HG03103 (cell line): Measurements from ENCODE around the gene SDSL.

Experiments
- ATAC-seq: cut with Tn5 transposase; IDR thresholded peaks from one replicate; pipeline ENCODE4 v1.9.1; 2021; ENCODE audit warnings: low read depth; ENCODE audit not compliant: unreplicated experiment

The SDSL gene

DNA sequence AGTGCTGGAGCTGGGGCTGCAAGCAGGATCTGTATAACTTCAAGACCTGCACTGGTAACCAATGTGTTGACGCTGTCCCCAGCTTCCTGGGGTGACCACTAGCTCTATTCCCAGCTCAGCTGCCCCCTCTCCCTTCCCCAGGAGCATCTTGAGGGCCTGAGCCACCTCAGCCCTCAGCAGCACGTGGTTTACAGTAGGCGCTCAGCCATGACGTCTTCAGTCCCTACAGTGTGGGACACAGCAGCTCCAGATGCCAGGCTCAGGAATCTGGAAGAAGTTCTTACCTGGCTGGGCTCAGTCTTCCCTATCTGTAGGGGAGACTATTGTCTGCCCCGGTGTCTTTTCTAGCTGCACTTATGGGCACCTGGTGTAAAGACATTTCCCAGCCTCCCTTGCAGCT lies 27.1 kb upstream of the SDSL start:
- ATAC-seq = no peak

DNA sequence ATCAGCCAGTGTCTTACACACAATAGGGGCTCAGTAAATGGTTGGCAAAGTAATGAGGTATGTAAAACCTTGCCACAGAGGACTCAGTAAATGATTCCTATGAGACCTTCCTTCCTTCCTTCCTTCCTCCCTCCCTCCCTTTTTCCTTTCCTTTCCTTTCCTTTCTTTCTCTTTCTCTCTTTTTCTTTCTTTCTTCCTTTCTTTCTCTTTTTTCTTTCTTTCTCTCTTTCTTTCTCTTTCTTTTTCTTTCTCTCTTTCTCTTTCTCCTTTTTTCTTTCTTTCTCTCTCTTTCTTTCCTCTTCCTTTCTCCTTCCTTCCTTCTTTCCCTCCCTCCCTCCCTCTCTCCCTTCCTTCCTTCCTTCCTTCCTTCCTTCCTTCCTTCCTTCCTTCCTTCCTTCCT lies 26.0 kb upstream of the SDSL start:
- no peak for ATAC-seq

DNA sequence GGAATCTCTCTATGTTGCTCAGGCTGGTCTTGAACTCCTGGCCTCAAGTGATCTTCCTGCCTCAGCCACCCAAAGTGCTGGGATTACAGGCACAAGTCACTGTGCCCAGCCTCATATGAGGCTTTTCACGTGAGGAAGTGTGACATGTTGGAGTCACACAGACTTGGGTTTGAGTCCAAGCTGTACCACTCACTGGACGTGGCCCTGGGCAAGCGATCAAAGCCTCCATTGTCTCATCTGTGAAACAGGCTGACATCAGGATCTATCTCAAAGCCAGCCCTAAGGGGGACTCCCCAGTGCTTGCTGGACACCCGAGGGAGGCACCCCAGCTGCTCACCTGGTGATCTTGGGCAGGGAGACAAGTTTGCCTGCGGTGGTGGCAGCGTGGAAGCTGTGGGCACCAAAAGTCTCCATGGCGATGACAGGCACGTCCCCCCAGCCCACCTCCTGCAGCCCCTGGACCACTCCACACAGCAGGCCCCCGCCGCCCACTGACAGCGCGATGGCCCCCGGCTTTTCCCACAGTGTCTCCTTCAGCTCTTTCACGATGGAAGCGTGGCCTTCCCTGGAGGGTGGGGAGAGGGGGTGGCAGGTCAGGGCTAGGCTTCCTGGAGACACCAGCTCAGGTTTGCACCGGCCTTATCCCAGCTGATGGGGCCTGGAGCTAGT lies 25.2 kb upstream of the SDSL start:
- ATAC-seq = no peak

DNA sequence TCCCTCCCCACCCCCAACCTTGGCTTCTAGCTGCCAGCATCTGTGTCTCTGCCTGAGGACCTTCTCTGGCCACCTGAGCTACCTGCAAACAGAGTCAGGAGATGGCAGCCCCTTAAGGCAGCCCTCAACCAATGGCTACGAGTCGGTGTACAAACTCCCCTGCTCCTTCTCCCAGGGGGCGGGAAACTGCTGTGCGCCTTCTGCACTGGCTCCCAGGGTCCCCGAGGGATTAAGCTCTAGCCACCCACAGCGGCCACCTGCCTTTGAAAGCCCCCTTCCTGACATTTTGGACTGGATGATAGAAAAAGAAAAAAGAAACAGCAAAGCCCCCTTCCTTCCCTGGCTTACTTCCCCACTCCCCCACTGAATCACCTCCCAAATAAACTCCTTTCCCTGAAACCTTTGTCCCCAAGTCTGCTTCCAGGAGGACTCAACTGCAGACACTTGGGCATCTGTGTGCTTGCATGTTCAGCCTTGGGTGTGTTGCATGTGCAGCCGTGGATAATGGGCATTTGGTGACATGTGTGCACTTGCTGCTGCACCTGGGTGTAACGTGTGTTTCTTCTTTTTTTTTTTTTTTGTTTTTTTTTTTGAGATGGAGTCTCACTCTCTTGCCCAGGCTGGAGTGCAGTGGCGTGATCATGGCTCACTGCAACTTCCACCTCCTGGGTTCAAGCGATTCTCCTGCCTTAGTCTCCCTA lies 24.5 kb upstream of the SDSL start:
- ATAC-seq = no peak

DNA sequence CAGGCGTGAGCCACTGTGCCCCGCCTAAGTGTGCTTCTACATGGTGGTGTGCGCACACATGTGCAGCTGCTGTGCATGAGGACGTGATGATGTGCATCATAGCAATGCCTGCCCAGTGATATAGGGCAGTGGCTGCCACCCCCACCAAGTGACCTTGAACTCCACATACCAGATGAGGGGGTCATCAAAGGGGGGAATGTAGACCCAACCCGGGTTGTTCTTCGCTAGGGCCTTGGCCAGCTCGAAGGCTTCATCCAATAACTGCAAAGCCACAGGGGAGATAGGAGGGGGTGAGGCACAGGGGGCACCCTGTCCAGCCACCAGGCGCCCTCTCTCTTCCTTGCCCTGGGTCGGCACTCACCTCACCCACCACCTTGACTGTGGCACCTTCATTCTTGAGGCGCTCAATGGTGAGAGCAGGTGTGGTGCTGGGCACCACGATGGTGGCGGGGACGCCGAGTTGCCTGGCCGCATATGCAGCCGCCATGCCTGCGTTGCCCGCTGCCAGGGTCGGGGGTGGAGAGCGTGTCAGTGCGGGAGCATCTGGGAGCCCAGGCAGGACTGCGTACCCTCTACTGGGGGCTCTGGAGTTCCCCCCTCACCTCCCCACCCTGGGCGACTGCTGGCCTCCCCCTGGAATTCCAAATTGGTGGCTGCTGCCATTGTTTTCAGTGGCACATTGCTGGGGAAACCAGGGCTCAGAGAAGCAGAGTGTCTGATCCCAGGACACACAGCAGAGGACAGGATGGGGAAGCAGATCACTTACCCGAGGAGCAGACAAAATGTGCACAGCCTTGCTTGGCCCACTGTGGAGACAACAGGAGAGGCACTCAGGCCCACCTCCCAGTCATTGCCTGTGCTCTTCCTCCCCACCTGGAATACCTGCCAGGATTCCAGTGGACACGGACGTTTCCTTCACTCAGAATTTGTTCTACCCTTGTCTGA lies 23.6 kb upstream of the SDSL start:
- ATAC-seq = no peak

DNA sequence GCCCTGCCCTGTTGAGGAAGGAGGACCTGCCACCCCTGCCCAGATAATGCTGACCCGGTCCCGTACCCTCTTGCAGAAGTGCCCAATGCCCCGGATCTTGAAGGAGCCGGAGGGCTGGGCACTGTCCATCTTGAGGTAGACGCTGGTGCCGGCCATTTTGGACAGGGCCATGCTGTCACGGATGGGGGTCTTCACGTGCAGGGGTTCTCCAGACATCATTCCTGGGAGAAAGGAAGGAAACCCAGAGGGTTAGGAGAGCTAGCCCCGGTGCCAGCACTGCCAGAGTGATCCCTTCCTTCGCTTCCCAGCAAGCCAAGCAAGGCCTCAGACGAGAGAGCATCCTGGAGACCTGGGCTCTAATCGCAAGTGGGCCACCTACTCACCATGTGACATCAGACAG lies 22.7 kb upstream of the SDSL start:
- no peak for ATAC-seq

DNA sequence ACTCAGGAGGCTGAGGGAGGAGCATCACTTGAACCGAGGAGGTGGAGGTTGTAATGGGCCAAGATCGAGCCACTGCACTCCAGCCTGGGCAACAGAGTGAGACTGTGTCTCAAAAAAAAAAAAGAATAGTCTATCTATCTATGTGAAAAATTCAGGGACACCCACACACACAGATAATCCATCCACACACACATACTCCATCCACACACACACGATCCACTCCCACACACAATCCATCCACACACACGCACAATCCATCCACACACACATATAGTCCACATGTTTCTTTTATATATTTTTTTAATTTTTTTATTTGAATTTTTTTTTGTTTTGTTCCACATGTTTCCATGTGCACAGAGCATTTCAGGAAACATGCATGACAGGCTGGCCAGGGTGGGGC lies 21.8 kb upstream of the SDSL start:
- ATAC-seq = no peak

DNA sequence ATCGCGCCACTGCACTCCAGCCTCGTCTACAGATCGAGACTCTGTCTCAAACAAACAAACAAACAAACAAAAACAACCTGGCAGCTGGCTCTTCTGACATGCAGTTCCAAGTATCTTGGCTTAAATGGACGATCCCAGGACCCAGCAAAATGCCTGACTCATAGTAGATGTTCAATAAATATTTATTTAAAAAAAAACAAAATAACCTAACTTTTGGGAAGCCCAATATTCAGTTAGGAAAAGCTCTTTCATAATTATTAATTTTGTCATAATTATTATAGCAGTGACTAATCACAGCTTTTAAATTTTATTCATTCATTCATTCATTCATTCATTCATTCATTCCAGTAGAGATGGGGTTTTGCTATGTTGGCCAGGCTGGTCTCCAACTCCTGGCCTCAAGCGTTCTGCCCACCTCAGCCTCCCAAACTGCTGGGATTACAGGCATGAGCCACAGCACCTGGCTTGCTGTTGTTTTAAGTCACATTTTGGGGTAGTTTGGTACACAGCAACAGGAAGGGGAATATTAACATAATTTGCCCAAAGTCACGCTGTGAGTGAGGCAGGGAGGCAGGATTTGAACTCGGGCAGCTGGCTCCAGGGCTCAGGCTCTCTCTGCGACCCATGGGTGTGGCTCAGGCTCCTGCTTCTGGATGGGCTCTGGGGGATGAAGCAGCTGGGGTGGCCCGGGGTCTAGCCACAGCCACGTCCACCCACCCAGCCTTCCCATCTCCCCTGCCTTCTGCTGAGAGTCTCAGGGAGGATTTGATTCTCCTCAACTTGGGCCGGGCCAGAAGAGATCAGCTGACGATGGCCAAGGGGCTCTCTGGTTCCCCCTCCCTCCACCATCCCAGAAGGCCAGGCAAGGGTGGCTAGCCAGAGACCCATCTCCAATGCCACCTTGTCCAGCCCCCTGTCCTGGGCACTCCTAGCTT lies 20.8 kb upstream of the SDSL start:
- no peak for ATAC-seq

DNA sequence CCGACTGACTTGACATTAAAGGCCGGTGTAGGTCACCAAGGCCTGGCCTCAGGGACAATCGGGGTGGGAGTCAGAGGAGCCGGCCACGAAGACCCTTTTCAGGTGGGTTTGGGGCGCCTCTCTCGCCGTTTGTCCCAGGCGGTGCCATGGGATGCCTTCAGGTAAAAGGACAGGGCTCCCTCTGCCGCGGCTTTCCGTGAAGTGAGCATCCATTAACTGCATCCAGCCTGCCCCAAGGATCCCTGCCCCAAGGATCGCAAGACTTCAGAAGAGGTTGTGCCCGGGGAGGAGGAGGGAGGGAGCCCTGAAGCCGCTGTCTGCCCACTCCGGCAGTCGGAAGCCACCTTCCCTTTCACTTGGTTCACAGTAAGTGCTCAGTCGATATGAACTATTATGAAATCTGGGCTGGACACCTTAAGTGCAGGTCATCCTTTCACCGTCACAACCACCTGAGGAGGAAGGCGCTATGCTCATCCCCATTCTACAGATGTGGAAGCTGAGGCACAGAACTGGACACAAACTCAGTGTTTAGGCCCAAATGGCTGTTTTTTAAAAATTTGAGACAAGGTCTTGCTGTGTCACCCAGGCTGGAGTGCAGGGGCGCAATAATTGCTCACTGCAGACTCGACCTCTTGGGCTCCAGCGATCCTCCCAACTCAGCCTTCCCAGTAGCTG lies 19.5 kb upstream of the SDSL start:
- ATAC-seq = no peak

DNA sequence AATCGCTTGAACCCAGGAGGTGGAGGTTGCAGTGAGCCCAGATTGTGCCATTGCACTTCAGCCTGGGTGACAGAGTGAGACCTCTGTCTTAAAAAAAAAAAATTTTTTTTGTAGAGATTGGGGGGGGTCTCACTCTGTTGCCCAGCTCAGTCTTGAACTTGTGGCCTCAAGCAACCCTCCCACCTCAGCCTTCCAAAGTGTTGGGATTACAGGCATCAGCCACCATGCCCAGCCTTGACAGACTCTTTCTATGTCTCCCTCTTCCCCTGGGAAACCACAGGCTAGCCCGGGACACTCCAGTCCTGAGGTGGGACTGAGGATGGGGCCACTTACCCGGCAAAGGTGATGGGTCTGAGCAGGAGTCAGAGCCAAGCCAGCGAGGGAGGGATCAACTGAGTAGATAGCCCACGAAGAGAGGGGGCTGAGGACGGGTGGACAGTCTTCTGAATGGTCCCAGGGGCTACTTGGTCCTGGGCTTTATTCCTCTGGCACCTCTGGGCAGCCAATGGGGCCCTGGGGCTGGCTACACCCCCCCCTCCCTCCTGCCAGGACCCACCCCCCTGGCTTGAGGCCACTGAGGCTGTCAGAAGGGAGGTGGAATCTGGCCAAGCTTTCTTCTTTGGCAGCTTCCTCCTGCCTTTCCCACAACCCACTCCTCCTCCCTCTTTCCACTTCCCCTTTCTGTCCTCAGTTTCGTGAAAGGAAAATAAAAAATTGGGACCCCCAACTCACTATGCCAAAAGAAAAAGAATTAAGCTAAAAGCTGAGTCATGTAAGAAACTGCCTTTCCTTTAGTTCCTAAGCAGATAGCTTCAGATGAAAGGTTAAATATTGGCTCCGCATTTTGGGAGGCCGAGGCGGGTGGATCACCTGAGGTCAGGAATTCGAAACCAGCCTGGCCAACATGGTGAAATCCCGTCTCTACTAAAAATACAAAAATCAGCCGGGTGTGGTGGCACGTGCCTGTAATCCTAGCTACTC lies 18.5 kb upstream of the SDSL start, which contains the start of gene SDS:
Gene SDS, minus strand, starts transcription at position 453 of the 981 bp plus-strand sequence. CDS start 4,179 bp downstream, outside the sequence.
- no peak for ATAC-seq

DNA sequence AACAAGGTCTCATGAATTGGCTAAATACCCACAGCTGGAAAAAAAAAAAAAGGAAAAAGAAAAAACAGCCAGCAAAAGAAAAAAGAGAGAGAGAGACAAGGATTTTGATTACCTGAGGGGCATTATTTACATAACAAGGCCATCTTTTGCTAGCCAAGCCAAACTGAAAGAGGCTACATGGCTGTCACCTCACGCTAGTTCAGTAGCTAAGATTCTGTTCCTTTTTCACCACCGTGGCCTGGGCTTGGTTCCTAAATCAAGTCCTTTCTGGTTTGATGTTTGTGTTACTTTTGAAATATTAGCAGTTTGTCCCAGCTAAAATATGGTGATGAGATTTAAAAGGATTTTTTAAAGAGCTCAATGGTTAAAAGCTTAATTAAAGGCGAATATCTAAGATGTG lies 16.5 kb upstream of the SDSL start:
- no peak for ATAC-seq

DNA sequence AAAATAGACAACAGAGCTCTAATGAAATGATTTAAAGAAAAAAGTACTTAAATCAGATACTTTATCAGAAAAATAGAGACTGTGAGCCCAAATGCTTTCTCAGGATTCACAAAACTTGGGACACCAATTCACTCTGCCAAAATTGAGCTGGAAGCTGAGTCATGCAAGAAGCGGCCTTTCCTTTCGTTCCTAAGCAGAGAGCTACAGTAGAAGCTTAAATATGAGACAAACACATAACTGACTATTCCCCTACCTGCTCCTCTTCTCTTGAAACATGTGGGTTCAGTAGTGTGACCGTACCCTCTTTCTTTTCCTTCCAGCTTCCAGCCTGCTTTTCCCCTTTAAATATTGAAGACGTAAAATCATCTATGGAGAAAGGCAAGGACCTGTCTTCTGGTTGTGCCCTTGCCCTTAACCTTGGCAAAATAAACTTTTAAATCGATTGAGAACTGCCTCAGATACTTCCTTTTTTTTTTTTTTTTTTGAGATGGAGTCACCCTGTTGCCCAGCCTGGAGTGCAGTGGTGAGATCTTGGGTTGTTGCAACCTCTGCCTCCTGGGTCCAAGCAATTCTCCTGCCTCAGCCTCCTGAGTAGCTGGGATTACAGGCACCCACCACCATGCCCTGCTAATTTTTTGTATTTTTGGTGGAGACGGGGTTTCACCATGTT lies 14.1 kb upstream of the SDSL start:
- no peak for ATAC-seq

DNA sequence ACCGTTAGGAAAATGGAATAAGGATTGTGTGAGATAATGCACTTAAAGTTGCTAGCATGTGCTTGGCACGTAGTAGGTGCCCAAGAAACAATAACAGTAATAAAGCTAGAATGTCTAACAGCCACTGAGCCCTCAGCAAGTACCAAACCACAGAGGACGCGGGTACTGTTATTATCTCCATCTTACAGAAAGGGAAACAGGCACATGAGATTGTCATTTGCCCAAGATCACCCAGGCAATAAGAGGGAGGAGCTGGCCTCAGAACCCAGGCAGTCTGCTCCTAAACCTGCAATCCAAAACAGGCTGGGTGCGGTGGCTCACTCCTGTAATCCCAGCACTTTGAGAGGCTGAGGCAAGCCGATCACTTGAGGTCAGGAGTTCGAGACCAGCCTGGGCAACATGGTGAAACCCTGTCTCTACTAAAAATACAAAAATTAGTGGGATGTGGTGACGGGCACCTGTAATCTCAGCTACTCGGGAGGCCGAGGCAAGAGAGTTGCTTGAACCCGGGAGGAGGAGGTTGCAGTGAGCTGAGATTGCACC lies 13.4 kb upstream of the SDSL start:
- ATAC-seq = no peak

DNA sequence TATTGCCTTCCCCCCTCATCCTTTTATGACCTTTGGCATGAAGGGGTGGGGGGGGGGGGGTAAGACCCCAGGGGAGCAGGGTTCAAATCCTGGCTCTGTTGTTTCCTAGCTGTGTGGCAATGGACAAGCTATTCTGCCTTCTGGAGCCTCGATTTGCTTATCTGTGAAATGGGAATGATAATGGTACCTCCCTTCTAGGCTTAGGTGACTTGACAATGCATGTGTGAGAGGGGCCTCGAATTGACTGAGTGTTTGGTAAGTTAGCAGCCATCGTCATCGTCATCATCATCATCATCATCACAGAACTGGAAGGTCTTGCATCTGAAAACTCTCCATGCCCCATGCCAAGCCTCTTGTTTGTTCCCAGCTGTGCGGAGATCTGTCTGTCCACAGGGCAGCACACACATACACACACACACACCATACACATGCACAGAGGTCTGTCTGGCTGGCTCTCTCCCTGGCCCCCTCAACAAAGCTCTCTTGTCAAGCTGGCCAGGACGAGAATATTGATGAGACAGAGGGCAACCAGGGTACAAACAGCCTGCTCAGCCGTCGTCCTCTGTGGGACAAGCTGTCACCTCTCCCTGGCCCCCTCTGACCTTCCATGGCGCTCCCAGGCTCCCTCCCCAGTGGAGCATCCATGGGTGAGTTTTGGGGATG lies 12.6 kb upstream of the SDSL start:
- no peak for ATAC-seq

DNA sequence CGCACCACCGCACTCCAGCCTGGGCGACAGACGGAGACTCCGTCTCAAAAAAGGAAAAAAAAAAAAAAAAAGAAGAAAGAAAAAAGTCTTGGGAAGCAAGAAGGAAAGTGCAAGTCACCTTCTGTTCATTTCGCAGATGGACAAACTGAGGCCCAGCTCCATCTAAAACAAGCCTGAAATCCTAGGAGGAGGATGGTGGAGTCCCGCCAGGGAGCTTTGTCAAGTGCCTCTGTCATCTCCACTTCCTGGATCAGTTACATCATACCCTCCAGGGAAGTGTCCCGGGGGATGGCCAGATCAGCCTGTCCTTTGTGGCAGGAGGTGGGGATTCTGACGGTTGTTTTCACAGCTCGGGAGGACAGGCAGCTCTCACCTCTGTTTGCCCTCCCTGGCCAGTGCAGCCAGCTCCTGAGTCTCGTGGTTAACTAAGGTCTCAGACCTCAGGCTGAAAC lies 8.7 kb upstream of the SDSL start:
- no peak for ATAC-seq

DNA sequence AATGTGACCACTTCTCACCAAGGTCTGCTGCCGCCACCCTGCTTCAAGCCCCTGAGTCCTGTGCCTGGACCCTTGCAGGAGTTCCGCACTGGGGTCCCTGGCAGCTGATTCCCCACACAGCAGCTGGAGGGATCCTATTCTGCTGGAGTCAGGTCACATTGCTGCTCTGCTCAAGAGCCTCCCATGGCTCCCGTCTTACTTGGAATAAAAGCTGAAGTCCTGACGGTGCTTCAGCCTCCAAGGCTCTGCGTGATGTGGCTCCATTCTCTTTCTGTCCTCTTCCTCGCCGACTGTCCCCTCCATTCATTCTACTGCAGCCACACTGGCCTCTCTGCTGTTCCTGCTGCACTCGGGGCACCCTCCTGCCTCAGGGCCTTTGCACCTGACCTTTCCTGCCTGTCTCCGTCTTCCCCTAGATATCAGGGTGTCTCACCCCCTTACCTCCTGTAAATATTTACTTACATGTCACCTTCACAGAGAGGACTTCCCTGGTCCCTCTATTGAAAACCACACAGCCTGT lies 7.6 kb upstream of the SDSL start:
- ATAC-seq = no peak
